Loucy (cell line): ENCODE measurements around the gene RERE.

Experiments
- H2AFZ ChIP-seq: fragments of 200-600 bp; sonication (generic); 2 replicates; pipeline ENCODE4 v1.6.0; 2016; ENCODE audit warnings: antibody characterized with exemption, mild to moderate bottlenecking, low read length, moderate library complexity
- H3F3A ChIP-seq: fragments of 200-600 bp; 2 replicates; pipeline ENCODE4 v1.6.0; 2016; ENCODE audit warnings: antibody characterized with exemption, low read depth, mild to moderate bottlenecking
- H3K27me3 ChIP-seq: fragments of 200-600 bp; sonication (generic); 2 replicates; pipeline ENCODE4 v1.6.1; 2014; ENCODE audit warnings: low read length, mild to moderate bottlenecking; ENCODE audit not compliant: insufficient read depth, poor library complexity, severe bottlenecking
- H3K36me3 ChIP-seq: fragments of 200-600 bp; sonication (generic); 2 replicates; pipeline ENCODE4 v1.6.1; 2016; ENCODE audit warnings: low read length; ENCODE audit not compliant: insufficient read depth
- H3K4me1 ChIP-seq: fragments of 200-600 bp; sonication (generic); 2 replicates; pipeline ENCODE4 v1.5.1; 2014; ENCODE audit warnings: low read length, mild to moderate bottlenecking; ENCODE audit not compliant: insufficient read depth, poor library complexity, severe bottlenecking
- H3K4me2 ChIP-seq: fragments of 200-600 bp; sonication (generic); 2 replicates; pipeline ENCODE4 v1.6.0; 2014; ENCODE audit warnings: antibody characterized with exemption, low read length, low read depth, mild to moderate bottlenecking; ENCODE audit not compliant: poor library complexity, severe bottlenecking
- H3K4me3 ChIP-seq: fragments of 200-600 bp; sonication (generic); 2 replicates; pipeline ENCODE4 v1.5.1; 2014; ENCODE audit warnings: low read length, mild to moderate bottlenecking, mixed read lengths; ENCODE audit not compliant: poor library complexity, severe bottlenecking
- H3K79me2 ChIP-seq: fragments of 200-600 bp; sonication (generic); 2 replicates; pipeline ENCODE4 v1.6.1; 2014; ENCODE audit warnings: low read length; ENCODE audit not compliant: insufficient read depth
- H3K9ac ChIP-seq: fragments of 200-600 bp; sonication (generic); 2 replicates; pipeline ENCODE4 v1.6.0; 2014; ENCODE audit warnings: mild to moderate bottlenecking, low read depth, low read length, moderate library complexity; ENCODE audit not compliant: poor library complexity, severe bottlenecking
- H3K9me2 ChIP-seq: fragments of 200-600 bp; sonication (generic); replicated peaks from 2 replicates; pipeline ENCODE4 v1.6.1; 2016; ENCODE audit warnings: low read depth, low read length, mixed read lengths
- H3K9me3 ChIP-seq: fragments of 200-600 bp; sonication (generic); 2 replicates; pipeline ENCODE4 v1.6.1; 2014; ENCODE audit warnings: mild to moderate bottlenecking, antibody characterized with exemption, low read length, low read depth; ENCODE audit not compliant: insufficient read depth
- H4K20me1 ChIP-seq: fragments of 200-600 bp; sonication (generic); 2 replicates; pipeline ENCODE4 v1.6.0; 2014; ENCODE audit warnings: antibody characterized with exemption, low read length, mild to moderate bottlenecking; ENCODE audit not compliant: insufficient read depth, poor library complexity, severe bottlenecking
- CTCF ChIP-seq: fragments of 200-600 bp; sonication (generic); conservative IDR thresholded peaks from 2 replicates; pipeline ENCODE4 v1.5.1; 2014; ENCODE audit warnings: mild to moderate bottlenecking, antibody characterized with exemption, low read length
- EZH2phosphoT487 ChIP-seq: fragments of 200-600 bp; IDR thresholded peaks from 2 replicates; pipeline ENCODE4 v1.6.1; 2018; ENCODE audit warnings: antibody characterized with exemption, mild to moderate bottlenecking, moderate library complexity, borderline replicate concordance

RERE gene

DNA sequence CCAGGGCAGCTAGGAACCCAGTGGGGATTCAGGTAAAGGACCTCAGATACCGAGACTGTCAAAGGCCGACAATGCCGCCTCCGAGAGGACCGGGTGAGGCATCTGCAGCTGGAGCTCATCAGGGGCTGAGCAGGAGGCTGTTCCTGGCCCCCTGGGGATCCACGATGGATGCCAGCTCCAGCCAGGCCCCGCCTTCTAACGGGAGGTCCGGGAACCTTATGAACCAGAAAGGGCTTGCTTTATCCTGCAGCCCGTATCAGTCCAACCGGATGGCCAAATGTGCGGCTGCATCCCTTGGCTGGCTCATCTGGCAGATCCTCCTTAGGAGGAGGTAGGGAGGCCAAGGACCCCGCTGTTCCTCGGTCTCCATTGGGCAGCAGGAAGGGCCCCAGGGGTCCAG, 467.5 kb downstream of the RERE start:
- Histone ChIP-seq H3K4me3 (no peak overlapping the region), H3F3A (no peaks in the 10 kb centered on the region), H3K4me2 (no peak overlapping the region), H3K79me2 (no peaks in the 10 kb centered on the region), H3K36me3 (peaks cover 23% of the 10 kb centered on the region; the same call in 1 of the 2 replicates), H3K4me1 (no peaks in the 10 kb centered on the region), H3K9ac (no peak overlapping the region), H4K20me1 (no peaks in the 10 kb centered on the region), H3K9me3 (no peaks in the 10 kb centered on the region), H3K9me2 (no peaks in the 10 kb centered on the region), H2AFZ (no peak overlapping the region), H3K27me3 (no peaks in the 10 kb centered on the region)
- TF ChIP-seq EZH2phosphoT487: no peak
- TF ChIP-seq CTCF: no peak

DNA sequence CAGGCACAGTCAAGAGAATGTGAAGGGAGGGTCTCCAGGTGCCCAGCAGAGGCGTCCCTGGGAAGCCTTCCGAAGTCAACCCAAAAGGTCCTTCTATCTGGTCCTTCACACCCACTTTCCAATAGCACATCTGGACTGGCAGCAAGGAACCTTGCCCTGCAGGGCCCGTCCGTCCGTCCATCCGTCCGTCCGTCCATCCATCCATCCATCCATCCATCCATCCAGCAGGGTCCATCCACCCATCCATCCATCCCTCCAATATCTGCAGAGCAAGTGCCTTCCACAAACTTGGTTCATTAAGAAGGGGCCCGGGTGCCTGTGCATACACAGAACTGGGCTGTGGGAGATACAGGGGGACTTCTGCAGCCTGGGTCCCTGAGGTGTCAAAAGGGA, 468.0 kb downstream of the RERE start:
- no peak overlapping the region for H3K4me2 ChIP-seq
- no peaks in the 10 kb centered on the region for H3K4me1 ChIP-seq
- no peak overlapping the region for H2AFZ ChIP-seq
- H3K9me2 ChIP-seq: no peaks in the 10 kb centered on the region
- H3K79me2 ChIP-seq: no peaks in the 10 kb centered on the region
- TF ChIP-seq CTCF: no peak
- TF ChIP-seq EZH2phosphoT487: no peak
- H3K27me3 ChIP-seq: no peaks in the 10 kb centered on the region
- peaks cover 18% of the 10 kb centered on the region; the same call in 1 of the 2 replicates for H3K36me3 ChIP-seq
- H3K9ac ChIP-seq: no peak overlapping the region
- no peak overlapping the region for H3K4me3 ChIP-seq
- no peaks in the 10 kb centered on the region for H3K9me3 ChIP-seq
- no peaks in the 10 kb centered on the region for H3F3A ChIP-seq
- no peaks in the 10 kb centered on the region for H4K20me1 ChIP-seq

GRCh38 chr1:8348777-8349472, 468.5 kb downstream of the RERE start:
- Histone ChIP-seq H3K4me3 (no peak overlapping the region), H3K27me3 (no peaks in the 10 kb centered on the region), H3K36me3 (peaks cover 16% of the 10 kb centered on the region; the same call in 1 of the 2 replicates), H3K9me3 (no peaks in the 10 kb centered on the region), H3F3A (no peaks in the 10 kb centered on the region), H3K9ac (no peak overlapping the region), H4K20me1 (no peaks in the 10 kb centered on the region), H3K79me2 (no peaks in the 10 kb centered on the region), H3K4me2 (no peak overlapping the region), H2AFZ (no peak overlapping the region), H3K9me2 (no peaks in the 10 kb centered on the region), H3K4me1 (no peaks in the 10 kb centered on the region)
- peak; percentile 85 for TF ChIP-seq CTCF
- TF ChIP-seq EZH2phosphoT487: no peak
